Activated gamma-delta T cell (primary cell): ENCODE results near the gene EGFL7.

Source experiments
- DNase-seq: peaks from one replicate; lab custom pipeline; 2025; lab: John Stamatoyannopoulos, UW

The EGFL7 gene

DNA sequence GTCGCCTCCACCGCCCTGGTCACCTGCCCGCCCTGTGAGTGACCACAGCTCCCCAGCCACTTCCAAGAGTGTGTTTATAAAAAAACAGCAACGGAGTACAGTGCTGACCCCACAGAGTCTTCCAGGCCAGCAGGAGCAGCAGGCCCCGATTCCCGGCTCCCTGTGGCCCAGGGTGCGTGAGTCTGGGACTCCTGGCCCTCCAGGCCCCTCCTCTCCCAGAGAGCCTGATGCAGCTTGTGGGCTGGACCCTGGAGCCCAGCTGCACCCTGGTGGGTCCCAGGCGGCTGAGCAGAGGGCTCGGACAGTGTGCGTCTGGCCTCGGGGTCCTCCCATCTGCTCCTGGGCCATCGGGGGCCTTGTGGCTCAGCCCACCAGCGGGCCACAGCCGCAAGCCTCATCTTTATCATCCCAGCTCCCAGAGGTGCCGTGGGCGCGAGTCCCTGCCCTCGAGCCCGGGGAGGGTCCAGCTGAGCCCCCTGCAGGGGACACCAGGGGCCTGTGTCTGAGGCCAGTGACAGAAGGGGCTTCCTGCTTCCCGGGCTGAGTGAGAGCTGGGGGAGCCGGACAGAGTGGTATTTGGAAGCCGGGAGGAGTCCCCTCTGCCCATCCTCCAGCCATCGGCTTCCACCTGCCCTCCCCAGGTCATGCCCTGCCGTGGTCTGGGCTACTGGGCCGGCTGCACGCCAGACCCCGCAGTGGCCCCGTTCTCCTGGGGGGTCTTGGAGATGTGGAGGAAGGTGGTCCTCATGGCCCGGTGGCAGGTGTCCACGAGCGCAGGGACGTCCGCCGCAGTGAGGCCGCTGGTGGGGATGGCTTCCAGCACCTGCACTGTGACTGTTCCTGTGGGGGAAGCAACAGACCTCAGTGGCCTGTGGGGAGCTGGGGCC, 10.6 kb downstream of the EGFL7 start:
- no peak for DNase-seq

GRCh38 chr9:136673975-136674785, 11.5 kb downstream of the EGFL7 start:
- DNase-seq, result no peak

DNA sequence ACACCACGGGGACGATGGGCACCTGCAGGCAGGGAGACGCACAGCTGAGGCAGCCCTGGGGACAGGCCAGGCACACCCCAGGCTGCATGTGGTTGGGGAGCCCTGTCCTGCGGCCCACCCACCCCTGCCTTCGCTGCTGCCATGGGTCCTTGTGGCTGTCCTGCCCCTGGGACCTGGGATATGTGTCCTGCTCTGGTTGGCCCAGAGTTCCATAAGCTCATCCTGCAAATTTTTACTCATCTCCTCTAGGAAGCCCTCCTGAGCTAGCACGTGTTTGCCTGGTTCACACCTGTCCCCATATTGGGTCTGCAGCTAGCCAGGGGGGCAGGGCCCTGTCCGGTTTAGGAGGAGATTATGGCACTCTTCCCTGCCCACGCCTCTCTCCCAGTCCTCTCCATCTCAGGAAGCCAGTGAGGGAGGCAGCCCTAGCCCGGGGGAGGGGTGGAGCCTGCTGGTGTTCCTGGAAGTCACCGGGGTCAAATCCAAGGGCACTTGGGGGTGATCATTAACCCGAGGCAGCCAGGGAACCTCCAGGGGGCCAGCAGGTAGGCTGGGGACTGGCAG, 12.2 kb downstream of the EGFL7 start:
- DNase-seq, result no peak

DNA sequence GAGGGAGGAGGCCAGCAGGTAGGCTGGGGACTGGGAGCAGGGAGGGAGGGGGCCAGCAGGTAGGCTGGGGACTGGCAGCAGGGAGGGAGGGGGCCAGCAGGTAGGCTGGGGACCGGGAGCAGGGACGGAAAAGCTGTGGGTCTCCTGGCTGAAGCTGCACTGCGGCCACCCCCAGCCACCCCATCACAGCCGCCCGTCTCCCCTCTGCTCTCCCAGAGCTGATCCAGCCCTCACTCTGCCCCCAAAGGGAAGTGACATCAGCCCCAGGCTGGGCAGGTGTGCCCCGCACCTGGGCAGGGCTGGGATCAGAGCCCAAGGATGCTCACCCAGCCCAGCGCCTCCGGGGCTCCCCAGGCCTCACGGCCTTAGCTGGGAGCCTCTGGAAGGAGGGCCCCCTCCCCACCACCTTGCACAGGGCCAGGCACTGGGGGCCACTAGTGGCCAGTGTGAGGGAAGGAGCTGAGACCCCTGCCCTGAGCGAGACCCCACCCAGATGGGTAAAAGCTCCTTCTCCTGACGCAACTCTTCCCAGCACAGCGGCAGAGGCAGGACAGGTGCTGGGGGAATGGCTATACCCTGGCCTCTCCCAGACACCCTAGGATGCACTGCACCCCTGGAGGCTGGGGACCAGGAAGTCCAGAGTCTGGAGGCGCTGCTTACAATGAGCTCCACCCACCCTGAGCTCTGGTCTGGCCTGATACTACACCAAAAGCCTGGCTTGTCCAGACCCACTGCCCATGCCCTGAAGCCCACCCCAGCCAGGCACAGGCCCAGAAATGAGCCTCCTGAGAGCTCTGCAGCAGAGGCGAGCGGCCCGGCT, 13.0 kb downstream of the EGFL7 start:
- no peak for DNase-seq

GRCh38 chr9:136676297-136676794, 13.6 kb downstream of the EGFL7 start:
- no peak for DNase-seq

DNA sequence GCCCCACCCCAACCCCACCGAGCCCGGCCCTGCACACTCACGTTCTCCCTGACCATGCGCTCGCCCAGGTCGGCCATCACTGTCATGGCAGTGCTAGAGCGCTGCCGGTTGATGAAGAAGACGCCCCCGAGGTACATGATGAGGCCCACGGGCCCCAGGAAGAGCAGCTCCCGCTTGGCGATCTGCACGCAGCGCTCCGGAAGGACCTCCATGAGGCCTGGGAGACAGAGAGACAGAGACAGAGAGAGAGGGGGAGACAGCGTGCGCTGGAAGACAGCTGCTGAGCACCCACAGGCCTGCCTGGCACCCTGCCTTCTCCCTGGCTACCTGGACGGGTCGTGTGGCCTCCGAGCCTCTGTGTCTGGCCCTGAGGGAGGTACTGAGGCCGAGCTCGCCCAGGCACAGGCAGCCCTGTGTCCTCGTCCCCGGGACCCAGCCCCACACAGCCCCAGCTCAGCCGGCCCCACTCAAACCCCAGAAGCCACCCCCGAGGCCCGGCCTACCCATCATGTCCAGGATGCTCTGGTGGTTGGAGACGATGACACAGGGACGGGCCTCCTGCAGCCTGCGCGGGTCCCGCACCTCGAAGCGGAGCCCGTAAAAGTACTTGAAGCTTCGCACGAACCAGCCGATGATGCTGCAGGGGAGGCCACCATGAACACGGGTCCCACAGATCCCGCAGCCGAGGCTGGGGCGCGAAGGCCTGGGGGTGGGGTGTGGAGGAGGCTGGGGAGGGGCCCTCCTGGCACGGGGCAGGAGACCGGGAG, 14.4 kb downstream of the EGFL7 start:
- DNase-seq, result no peak

DNA sequence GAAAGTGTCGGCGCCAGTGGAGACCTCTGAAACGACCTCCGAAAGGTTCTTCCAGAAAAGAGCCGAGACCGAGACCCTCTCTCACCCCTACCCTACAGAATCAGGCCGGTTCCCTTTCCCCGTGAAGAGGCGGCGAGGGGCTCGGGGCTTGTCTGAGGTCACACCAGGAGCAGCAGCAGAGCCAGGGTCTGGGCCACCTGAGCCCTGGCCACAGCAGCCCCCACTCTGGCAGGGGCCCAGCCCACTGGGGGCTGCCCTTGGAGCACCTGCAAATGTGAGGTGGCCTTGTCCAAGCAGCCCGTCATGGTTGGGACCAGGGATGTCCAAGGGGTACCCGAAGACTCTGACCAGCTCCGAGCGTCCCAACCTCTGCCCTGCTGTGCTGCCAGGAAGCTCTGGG, 15.3 kb downstream of the EGFL7 start:
- DNase-seq, result no peak

DNA sequence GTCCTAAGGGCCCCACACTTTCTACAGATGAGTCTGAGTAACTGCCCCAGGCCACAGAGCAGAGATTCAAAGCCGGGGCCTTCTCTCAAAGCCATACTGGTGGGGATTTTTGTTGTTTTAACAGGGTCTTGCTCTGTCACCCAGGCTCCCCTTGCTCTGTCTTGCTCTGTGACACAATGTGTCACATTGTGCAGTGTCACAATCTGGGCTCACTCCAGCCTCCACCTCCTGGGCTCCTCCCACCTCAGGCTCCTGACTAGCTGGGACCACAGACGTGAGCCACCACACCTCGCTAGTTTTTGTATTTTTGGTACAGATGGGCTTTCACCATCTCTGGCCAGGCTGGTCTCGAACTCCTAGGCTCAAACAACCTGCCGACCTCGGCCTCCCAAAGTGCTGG, 15.9 kb downstream of the EGFL7 start:
- DNase-seq, result no peak

GRCh38 chr9:136679431-136679941, 16.8 kb downstream of the EGFL7 start:
- DNase-seq, result no peak

- no peak for DNase-seq
Observed at GRCh38 chr9:136681029-136681428, 18.3 kb downstream of the EGFL7 start.

- DNase-seq, result no peak
Observed at GRCh38 chr9:136681945-136682699, 19.4 kb downstream of the EGFL7 start.

DNA sequence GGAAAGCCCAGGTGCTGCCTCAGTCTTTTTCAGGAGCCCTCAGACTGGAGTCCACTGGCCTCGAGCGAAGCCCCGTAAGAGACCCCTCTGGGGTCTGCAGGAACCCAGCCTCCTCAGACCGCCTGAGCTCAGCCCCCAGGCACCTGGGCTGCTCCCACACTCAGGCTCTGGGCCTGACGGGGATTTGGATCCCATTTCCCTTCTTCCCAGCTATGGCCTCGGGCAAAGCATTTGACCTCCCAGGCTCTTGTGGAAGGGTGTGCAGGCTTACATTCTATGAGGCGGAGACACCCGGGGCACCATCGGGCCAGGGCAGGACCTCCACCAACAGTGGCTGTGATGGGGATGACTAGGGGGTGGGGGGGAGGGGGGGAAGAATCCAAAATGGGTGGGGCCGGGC, 20.0 kb downstream of the EGFL7 start:
- no peak for DNase-seq

DNA sequence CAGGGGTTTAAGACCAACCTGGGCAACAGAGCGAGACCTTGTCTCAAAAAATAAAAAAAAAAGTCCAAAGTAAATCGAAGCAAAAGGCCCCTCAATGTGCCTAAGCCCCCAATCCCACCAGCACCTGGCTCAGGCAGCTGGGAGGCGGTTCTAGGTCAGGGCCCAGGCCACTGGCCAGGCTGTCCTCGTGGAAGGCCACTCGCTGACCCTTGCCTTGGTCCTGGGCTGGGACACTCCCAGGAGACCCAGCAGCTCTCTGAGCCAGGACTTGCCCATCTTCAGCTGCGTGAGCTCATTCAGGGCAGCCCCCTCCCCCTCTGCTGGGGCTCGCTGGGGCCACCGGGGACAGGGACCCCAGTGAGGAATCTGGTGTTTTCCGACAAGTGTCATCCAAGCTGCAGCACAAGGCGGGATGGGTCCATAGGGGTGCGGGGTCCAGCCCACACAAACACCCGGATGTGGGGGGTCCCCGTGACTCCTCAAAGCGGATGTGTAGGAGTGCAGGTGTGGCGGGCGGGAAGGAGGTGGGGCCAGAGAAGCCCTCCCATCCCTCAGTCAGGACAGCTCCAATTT, 20.5 kb downstream of the EGFL7 start:
- DNase-seq, result no peak

DNA sequence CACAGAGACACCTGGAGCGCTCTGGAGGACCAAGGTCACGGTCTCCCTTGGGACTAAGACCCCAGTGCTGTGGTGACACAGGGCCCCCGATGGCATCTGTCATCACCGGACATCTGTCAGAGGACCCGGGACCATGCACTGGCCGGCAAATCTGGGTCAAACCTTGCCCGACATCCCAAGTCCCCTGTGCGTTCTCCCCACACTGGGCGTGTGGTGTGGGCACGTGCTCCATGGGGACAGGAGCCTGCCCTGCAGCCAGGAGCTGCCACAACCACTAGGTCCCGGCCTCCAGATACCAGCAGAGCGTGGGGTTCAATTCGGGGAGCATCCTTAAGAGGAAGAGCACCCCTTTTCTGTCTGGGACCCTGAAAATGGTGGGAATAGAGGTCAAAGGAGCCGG, 21.0 kb downstream of the EGFL7 start:
- no peak for DNase-seq

DNA sequence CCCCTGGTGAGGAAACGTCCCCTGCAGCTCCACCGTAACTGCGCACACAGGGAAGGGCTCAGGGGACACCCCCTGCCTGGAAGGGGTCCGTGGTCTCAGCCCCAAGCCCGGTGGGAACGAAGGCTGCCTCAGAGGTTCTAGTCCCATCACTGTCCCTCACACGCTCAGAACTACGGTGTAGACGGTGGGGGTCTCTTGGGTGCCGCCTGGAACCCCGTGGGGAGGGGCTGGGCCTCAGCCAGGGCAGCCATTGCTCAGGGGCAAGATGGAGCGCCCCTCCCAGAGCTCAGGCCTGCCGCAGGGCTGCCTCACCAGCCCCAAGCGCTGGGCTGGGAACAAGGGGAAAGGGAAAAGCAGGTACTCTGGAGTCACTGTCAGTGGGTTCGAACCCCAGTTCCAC, 21.6 kb downstream of the EGFL7 start:
- DNase-seq, result no peak

DNA sequence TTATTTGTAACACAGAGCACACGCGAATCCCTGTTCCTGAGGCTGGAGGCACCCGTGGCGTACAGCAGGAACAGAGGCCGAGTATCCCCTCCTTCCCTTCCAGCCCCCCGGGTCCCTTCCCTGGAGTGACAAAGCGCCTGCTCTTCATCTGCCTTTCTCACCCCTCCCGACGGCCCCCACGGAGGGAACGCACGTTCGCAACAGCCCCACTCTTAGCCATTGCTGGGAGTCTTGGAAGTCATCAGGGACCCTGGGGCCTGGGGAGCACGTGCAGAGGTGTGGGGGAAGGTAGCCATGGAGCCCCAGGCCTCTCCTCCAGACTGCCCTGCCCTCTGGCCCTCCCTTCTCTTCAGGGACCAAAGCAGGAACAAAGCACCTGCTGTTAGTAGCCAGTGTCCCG, 22.1 kb downstream of the EGFL7 start:
- no peak for DNase-seq

DNA sequence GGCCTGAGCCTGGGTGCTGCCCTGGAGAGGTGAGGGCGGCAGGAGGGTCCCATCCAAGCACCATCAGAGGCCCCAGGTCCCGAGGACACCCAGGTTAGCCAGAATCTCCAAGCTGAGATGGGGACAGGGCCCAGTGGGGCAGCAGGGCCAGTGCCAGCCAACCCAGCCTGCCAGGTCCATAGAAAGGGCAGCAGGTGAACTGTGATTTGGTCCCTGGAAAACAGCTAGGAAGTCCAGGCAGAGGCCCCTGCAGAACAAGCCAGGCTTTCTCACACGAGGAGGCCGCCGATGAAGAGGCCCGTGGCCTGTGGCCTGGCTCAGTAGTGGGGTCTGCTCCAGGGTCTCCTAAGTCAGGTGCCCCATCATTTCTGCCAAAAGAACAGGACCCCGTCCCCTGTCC, 22.5 kb downstream of the EGFL7 start:
- no peak for DNase-seq

DNA sequence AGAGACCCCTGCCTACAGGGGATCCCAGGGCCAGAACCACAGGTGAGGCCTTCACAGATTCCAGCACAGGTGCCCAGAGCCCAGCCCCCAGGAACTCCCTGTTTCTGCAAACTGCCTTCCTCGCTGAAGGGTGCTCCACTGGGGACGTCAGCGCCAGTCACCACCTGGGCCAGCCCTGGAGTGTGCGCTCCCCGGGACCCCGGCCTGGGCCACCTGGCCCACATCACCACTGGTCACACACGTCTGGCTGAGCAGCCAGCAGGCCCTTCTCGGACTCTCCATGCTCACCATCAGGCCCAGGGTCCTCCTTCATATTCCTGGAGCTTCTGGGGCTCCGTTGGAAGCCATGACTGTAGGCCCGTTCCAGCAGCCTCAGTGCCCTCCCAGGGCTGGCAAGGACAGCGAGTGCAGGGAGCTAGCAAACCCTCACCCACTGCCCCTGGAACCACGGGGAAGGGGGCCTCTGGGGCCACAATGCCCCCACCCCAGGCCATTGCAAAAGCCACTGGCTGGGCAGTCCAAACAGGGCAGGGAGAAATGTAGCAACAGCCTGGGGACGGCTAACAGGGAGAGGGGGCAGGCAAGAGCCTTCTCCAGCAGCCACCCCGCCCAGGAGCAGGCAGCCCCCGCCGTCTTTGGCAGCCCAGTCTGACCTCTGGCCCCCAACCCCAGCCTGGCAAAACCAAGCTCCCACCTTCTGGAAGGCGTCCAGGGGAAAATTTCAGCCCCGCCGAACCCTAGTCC, 23.2 kb downstream of the EGFL7 start:
- no peak for DNase-seq

DNA sequence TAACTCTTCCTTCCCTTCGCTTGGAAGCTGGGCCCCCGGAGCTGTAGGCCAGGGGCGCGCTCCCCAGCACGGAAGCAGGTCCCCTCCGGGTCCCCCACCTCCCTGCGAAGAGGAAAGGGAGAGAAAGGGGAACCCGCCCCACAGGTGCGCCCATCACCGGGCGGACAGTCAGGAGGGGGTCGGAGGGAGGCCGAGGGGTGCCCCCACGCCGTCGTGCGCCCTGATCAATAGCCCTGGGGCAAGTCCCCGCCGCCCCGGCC, 23.7 kb downstream of the EGFL7 start:
- no peak for DNase-seq
